WTC11 (cell line): ENCODE data around the gene FGF14. TPM values are rescaled to one million over a fixed set of nuclear protein-coding genes. Genes with fewer than 3 reads are reported as not detected.

Experiments used
- ATAC-seq: fragments of 200-7000 bp; cut with Tn5 transposase; 2 replicates; pipeline ENCODE4 v1.10.0; 2021; ENCODE audit warnings: mild to moderate bottlenecking, moderate library complexity
- CTCF ChIA-PET: fragments of 300-600 bp; sonication (Branson Sonifier 250); formaldehyde crosslinking; loops from one replicate; lab custom pipeline; 2021; ENCODE audit warnings: antibody characterized with exemption; lab: Charles Lee
- POLR2A ChIA-PET: fragments of 350-600 bp; sonication (Branson Sonifier 250); formaldehyde crosslinking; loops from one replicate; lab custom pipeline; 2021; ENCODE audit warnings: antibody characterized with exemption; lab: Charles Lee
- DNase-seq: peaks from one replicate; pipeline ENCODE4 v3.0.0; 2021; ENCODE audit warnings: low spot score
- H3K27ac Mint-ChIP-seq: 2 replicates; pipeline ENCODE4 v1.8.0; 2021; ENCODE audit warnings: mixed read lengths
- H3K27me3 Mint-ChIP-seq: 2 replicates; pipeline ENCODE4 v1.8.0; 2021; ENCODE audit warnings: low read depth, mild to moderate bottlenecking, moderate library complexity, mixed read lengths
- H3K36me3 Mint-ChIP-seq: 2 replicates; pipeline ENCODE4 v1.8.0; 2021; ENCODE audit warnings: mixed read lengths
- H3K4me1 Mint-ChIP-seq: 2 replicates; pipeline ENCODE4 v1.8.0; 2022; ENCODE audit warnings: mixed read lengths
- H3K4me3 Mint-ChIP-seq: 2 replicates; pipeline ENCODE4 v1.8.0; 2021; ENCODE audit warnings: mild to moderate bottlenecking, moderate library complexity, mixed read lengths
- H3K9me3 Mint-ChIP-seq: 2 replicates; pipeline ENCODE4 v1.8.0; 2021; ENCODE audit warnings: mixed read lengths
- ATF2 ChIP-seq: sonication (generic); formaldehyde crosslinking; IDR thresholded peaks from 2 replicates; pipeline ENCODE4 v1.8.1; 2022; ENCODE audit warnings: low read depth, missing genetic modification reagents, borderline replicate concordance
- CBFB ChIP-seq: sonication (generic); formaldehyde crosslinking; IDR thresholded peaks from 2 replicates; pipeline ENCODE4 v1.8.1; 2022; ENCODE audit warnings: mild to moderate bottlenecking, low read depth, missing genetic modification reagents
- FOXK1 ChIP-seq: sonication (generic); formaldehyde crosslinking; IDR thresholded peaks from 2 replicates; pipeline ENCODE4 v1.8.0; 2022; ENCODE audit warnings: mild to moderate bottlenecking, moderate library complexity, missing genetic modification reagents
- FOXP4 ChIP-seq: sonication (generic); formaldehyde crosslinking; IDR thresholded peaks from 2 replicates; pipeline ENCODE4 v1.8.0; 2022; ENCODE audit warnings: mild to moderate bottlenecking, missing genetic modification reagents
- PRRX2 ChIP-seq: fragments of 250-450 bp; sonication (Bioruptor Pico); IDR thresholded peaks from 2 replicates; pipeline ENCODE4 v1.8.0; 2021; ENCODE audit warnings: mild to moderate bottlenecking
- SMAD4 ChIP-seq: sonication (generic); formaldehyde crosslinking; IDR thresholded peaks from 2 replicates; pipeline ENCODE4 v1.8.0; 2022; ENCODE audit warnings: mild to moderate bottlenecking, missing genetic modification reagents
- SP1 ChIP-seq: sonication (generic); formaldehyde crosslinking; conservative IDR thresholded peaks from 2 replicates; pipeline ENCODE4 v1.8.1; 2022; ENCODE audit warnings: missing genetic modification reagents
- TP53 ChIP-seq: sonication (generic); formaldehyde crosslinking; IDR thresholded peaks from 2 replicates; pipeline ENCODE4 v1.8.1; 2023; ENCODE audit warnings: mild to moderate bottlenecking, missing genetic modification reagents
- ZNF281 ChIP-seq: sonication (generic); formaldehyde crosslinking; IDR thresholded peaks from 2 replicates; pipeline ENCODE4 v1.8.0; 2023; ENCODE audit warnings: mild to moderate bottlenecking, missing genetic modification reagents
- ZNF317 ChIP-seq: sonication (generic); formaldehyde crosslinking; IDR thresholded peaks from 2 replicates; pipeline ENCODE4 v1.8.1; 2023; ENCODE audit warnings: low read depth, mild to moderate bottlenecking, moderate library complexity, missing genetic modification reagents, borderline replicate concordance
- ZNF512 ChIP-seq: sonication (generic); formaldehyde crosslinking; IDR thresholded peaks from 2 replicates; pipeline ENCODE4 v1.8.1; 2022; ENCODE audit warnings: missing genetic modification reagents, borderline replicate concordance
- ZNF532 ChIP-seq: fragments of 250-450 bp; sonication (Bioruptor Pico); IDR thresholded peaks from 2 replicates; pipeline ENCODE4 v1.9.0; 2021; ENCODE audit warnings: mild to moderate bottlenecking, borderline replicate concordance
- total RNA-seq: library from RNA; stranded (reverse); gene quantifications from 3 replicates; pipeline ENCODE4 v1.2.3, GENCODE V29; 2021

FGF14 gene
- total RNA-seq, 1 experiment from 2014 or later: 0.28 TPM

DNA sequence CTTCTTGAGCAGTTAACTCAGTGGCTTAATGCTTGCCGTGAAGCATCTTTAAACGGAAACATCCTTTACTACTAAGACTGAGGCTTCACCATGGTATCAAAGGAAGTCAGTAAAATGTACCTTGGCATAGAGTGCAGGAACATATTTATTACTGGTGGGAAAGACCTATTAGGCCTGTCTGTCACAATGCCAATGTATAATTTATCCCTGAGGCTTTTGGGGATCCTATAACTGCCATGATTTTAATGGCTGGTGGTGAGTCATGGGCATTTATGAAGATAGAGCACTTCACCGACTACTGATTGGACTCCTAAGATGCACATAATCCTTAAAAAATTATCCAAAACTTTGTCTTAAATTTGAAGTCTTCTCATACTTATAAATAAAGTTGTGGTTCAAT, 79.6 kb downstream of the FGF14 start:
- ChIA-PET CTCF (no interaction called here), POLR2A (no interaction called here)
- TF ChIP-seq ZNF317 (CRISPR knock-in tag): no peak
- H3K36me3 Mint-ChIP-seq: no peaks in the 10 kb centered on the region
- H3K4me3 Mint-ChIP-seq: no peak overlapping the region
- H3K27ac Mint-ChIP-seq: no peak overlapping the region
- no peaks in the 10 kb centered on the region for H3K4me1 Mint-ChIP-seq
- DNase-seq: no peak
- no peaks in the 10 kb centered on the region for H3K9me3 Mint-ChIP-seq
- H3K27me3 Mint-ChIP-seq: no peaks in the 10 kb centered on the region
- no peak for ATAC-seq

DNA sequence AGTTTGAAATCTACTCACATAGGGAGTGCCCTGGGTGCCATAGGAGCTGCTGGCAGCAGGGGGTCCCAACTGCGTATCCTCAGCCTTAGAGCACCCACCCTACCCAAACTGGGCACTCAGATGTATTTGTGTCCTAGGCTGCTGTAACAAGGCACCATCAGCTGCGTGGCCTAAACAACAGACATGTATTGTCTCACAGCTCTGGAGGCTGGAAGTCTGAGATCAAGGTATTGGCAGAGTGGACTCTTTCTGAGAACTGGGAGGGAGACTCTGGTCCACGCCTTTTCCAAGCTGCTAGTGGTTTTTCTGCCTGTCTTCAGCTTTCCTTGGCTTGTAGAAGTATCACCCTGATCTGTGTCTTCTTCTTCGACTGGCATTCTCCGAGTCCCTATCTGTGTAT, 83.6 kb downstream of the FGF14 start:
- ChIA-PET CTCF (no interaction called here), POLR2A (no interaction called here)
- ATAC-seq (no peak), DNase-seq (no peak)
- no peak for TF ChIP-seq ATF2
- no peak for TF ChIP-seq SMAD4 (CRISPR knock-in tag)
- TF ChIP-seq FOXK1 (CRISPR knock-in tag): no peak
- TF ChIP-seq FOXP4 (CRISPR knock-in tag): no peak
- TF ChIP-seq PRRX2 (CRISPR knock-in tag): no peak
- no peak for TF ChIP-seq TP53
- no peak for TF ChIP-seq ZNF512 (CRISPR knock-in tag)
- TF ChIP-seq SP1: no peak
- TF ChIP-seq CBFB (CRISPR knock-in tag): no peak
- no peak for TF ChIP-seq ZNF317 (CRISPR knock-in tag)
- Mint-ChIP-seq H3K36me3 (no peaks in the 10 kb centered on the region), H3K27me3 (no peaks in the 10 kb centered on the region), H3K4me3 (no peak overlapping the region), H3K4me1 (no peaks in the 10 kb centered on the region), H3K9me3 (no peaks in the 10 kb centered on the region), H3K27ac (no peak overlapping the region)

GRCh38 chr13:102317593-102317992, 84.3 kb downstream of the FGF14 start:
- ATAC-seq: no peak; the same call in 1 of the 2 replicates

More at GRCh38 chr13:102317593-102317992, 84.3 kb downstream of the FGF14 start:
- POLR2A ChIA-PET: no interaction called here
- H3K4me3 Mint-ChIP-seq: no peak overlapping the region
- no peaks in the 10 kb centered on the region for H3K4me1 Mint-ChIP-seq
- no peaks in the 10 kb centered on the region for H3K36me3 Mint-ChIP-seq
- CTCF ChIA-PET: no interaction called here
- H3K27me3 Mint-ChIP-seq: no peaks in the 10 kb centered on the region
- TF ChIP-seq ZNF532 (CRISPR knock-in tag) (no peak), ZNF281 (CRISPR knock-in tag) (no peak)
- DNase-seq: no peak
- H3K9me3 Mint-ChIP-seq: no peaks in the 10 kb centered on the region
- H3K27ac Mint-ChIP-seq: no peak overlapping the region
